Islet precursor cell (in vitro differentiated cells): ENCODE data around the gene IMMP2L.
"Not testable (repeated sequence)": the region's sequence is repeated elsewhere in the genome, so short reads cannot be mapped to it uniquely, and the experiment has no call there.

Experiments
- DNase-seq: peaks from one replicate; pipeline ENCODE4 v3.0.0-alpha.2; 2018

Gene IMMP2L

GRCh38 chr7:111501799-111502198 is 60.5 kb downstream of the IMMP2L start:
- not testable (repeated sequence) for DNase-seq

GRCh38 chr7:111499027-111499426 is 63.3 kb downstream of the IMMP2L start:
- no peak for DNase-seq

- DNase-seq = no peak
These were observed 63.8 kb downstream of the IMMP2L start for GRCh38 chr7:111498391-111499007.

- DNase-seq = no peak
These were observed 67.0 kb downstream of the IMMP2L start for GRCh38 chr7:111495173-111495810.

- no peak for DNase-seq
These were observed 70.1 kb downstream of the IMMP2L start for GRCh38 chr7:111492234-111492633.

- no peak for DNase-seq
These were observed 75.7 kb downstream of the IMMP2L start for GRCh38 chr7:111486472-111487142.

- no peak for DNase-seq
These were observed 76.5 kb downstream of the IMMP2L start for GRCh38 chr7:111485701-111486380.

GRCh38 chr7:111483078-111483477 is 79.2 kb downstream of the IMMP2L start:
- no peak for DNase-seq

- DNase-seq = no peak
These were observed 84.6 kb downstream of the IMMP2L start for GRCh38 chr7:111477462-111478225.

GRCh38 chr7:111476586-111477293 is 85.6 kb downstream of the IMMP2L start:
- no peak for DNase-seq

- DNase-seq = no peak
These were observed 86.3 kb downstream of the IMMP2L start for GRCh38 chr7:111475959-111476358.

GRCh38 chr7:111475419-111475748 is 86.9 kb downstream of the IMMP2L start:
- DNase-seq = no peak

- no peak for DNase-seq
These were observed 87.4 kb downstream of the IMMP2L start for GRCh38 chr7:111474723-111475418.

- no peak for DNase-seq
These were observed 88.7 kb downstream of the IMMP2L start for GRCh38 chr7:111473449-111474198.

- no peak for DNase-seq
These were observed 91.3 kb downstream of the IMMP2L start for GRCh38 chr7:111470998-111471397.

GRCh38 chr7:111469894-111470293 is 92.4 kb downstream of the IMMP2L start:
- DNase-seq = not testable (repeated sequence)

- not testable (repeated sequence) for DNase-seq
These were observed 96.5 kb downstream of the IMMP2L start for GRCh38 chr7:111465774-111466173.

GRCh38 chr7:111460695-111461094 is 101.6 kb downstream of the IMMP2L start:
- DNase-seq = no peak

- no peak for DNase-seq
These were observed 102.5 kb downstream of the IMMP2L start for GRCh38 chr7:111459757-111460280.

- no peak for DNase-seq
These were observed 103.1 kb downstream of the IMMP2L start for GRCh38 chr7:111459065-111459756.
